Measurements from ENCODE around the gene STAC2. TPM values are rescaled to one million over a fixed set of nuclear protein-coding genes. Genes with fewer than 3 reads are reported as not detected.
A peak's percentile ranks its signal among the peaks of the same experiment; 100 is the strongest.

STAC2 gene
- polyA plus RNA-seq, 1 donor, result 0.25 TPM

DNA sequence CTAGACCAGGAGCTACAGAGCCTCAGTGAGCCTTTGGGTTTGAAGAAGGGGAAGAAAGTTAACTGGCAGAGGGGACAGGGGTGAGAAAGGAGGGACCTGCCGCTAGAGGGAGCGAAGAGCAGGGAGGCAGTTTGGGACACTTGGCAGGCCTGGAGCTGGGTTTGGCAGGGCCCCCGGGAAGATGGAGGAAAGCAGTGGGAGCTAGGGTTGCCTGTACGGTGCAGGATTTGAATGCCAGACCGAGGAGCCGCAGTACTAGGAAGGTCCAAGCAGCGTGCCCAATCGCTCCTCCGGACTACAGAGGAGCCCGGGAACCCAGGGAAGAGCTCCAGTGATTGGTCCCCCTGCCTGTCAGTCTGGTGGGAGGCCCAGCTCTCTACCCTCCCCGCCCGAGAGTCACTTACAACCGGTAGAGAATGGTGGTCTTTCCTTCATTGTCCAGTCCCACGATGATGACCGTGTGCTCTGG, 61.0 kb downstream of the STAC2 start:
- DNase-seq (ENCODE audit: low read depth), result peak; percentile 81

DNA sequence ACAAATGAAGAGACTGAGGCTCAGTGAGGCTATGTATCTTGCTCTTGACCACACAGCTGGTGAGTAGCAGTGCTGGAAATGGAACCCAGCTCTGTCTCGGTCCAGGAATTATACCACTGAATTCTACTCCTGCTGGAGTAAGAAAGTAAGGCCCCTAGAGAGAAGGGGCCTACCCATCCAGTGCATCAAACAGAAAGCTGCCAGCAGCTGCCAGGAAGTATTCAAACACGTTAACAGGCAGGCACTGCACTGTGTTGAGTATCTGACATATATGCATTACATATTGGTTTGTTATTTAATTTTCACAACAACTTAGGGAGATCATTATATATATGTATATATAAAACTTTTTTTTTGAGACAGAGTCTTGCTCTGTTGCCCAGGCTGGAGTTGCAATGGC, 63.8 kb downstream of the STAC2 start:
- DNase-seq (ENCODE audit: low read depth), result no peak

Other genes starting within 250 kb of the STAC2 start
- gene PLXDC1, start 74.3 kb downstream of the STAC2 start, polyA plus RNA-seq (ENCODE audit: insufficient read length), result 5.0 TPM
- 0.59 TPM for gene ARL5C, start 59.8 kb downstream of the STAC2 start, polyA plus RNA-seq (ENCODE audit: insufficient read length)
- gene CACNB1, start 28.3 kb downstream of the STAC2 start, polyA plus RNA-seq (ENCODE audit: insufficient read length), result 232 TPM
- 2,814 TPM for gene RPL19, start 25.7 kb downstream of the STAC2 start, polyA plus RNA-seq (ENCODE audit: insufficient read length)
- gene FBXL20, start 175.7 kb upstream of the STAC2 start, polyA plus RNA-seq (ENCODE audit: insufficient read length), result 6.1 TPM
- gene MED1, start 225.3 kb upstream of the STAC2 start, polyA plus RNA-seq (ENCODE audit: insufficient read length), result 26.4 TPM
- gene CDK12, start 235.5 kb upstream of the STAC2 start, polyA plus RNA-seq (ENCODE audit: insufficient read length), result 29.6 TPM

Measured in forelimb muscle (tissue), 1 donor.